Measurements from ENCODE around the gene ARSK.
"Not testable (repeated sequence)": the region's sequence is repeated elsewhere in the genome, so short reads cannot be mapped to it uniquely, and the experiment has no call there.

Gene ARSK

GRCh38 chr5:95620870-95621838 lies 66.3 kb downstream of the ARSK start:
- DNase-seq (ENCODE audit: low read depth in 2 of 2): peak in 1 of 2 donors; percentile 36

DNA sequence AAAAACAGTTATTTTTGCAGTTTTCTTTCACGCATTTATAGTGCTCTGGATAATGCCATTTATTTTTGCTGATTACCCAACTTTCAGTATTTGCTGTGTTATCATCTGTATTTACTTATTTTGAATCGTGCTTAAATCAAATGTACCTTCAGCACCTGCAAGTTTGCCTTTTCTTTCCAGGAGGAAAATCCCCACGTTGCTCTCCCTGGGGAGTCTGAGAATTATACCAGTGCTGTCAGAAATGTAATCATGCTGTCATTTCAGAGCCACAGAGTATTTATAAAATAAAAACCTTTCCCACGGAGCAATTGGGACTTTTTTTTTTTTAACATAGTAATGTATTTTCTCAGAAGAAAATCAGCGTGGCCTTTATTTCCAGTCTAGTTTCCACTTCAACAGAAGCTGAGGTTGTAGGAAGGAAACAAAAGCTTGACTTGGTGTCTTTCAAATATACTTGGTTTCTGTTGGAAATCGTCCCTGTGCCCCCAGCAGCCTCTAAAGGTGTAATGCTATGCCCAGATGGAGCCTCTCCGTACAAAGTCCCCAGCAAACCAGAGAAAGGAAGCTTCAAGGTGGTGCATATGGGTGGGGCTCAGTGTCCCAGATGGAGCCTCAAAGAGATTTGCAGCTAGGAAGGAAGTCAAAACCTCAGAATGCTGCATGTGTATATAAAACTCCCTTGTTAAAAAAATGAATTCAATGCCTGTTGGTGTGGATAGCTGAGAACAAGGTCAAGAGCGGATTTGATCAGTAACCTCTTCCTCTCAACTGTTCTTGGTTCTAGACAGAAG lies 67.1 kb downstream of the ARSK start:
- DNase-seq (ENCODE audit: low read depth in 2 of 2): no peak

- DNase-seq (ENCODE audit: low read depth in 2 of 2): no peak
Observed at GRCh38 chr5:95623706-95624105, 68.8 kb downstream of the ARSK start.

DNA sequence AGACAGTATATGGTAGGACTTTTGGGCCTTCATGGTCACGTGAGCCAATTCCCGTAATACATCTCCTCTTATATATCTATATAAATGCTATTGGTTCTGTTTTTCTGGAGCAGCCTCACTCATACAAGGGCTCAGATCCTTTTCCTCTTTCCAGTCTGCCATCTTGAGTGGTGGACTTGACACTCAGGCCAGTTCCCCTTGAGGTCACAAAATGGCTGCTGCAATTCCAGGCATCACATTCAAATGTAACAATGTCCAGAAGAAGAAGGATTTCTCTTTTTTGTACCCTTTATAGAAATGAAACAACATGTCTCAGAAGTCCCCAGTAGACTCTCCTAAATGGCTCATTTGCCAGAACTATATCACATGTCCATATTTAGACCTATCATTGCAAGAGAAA lies 69.5 kb downstream of the ARSK start:
- no peak for DNase-seq (ENCODE audit: low read depth in 2 of 2)

GRCh38 chr5:95626701-95627100 lies 71.8 kb downstream of the ARSK start:
- DNase-seq (ENCODE audit: low read depth in 2 of 2): no peak

DNA sequence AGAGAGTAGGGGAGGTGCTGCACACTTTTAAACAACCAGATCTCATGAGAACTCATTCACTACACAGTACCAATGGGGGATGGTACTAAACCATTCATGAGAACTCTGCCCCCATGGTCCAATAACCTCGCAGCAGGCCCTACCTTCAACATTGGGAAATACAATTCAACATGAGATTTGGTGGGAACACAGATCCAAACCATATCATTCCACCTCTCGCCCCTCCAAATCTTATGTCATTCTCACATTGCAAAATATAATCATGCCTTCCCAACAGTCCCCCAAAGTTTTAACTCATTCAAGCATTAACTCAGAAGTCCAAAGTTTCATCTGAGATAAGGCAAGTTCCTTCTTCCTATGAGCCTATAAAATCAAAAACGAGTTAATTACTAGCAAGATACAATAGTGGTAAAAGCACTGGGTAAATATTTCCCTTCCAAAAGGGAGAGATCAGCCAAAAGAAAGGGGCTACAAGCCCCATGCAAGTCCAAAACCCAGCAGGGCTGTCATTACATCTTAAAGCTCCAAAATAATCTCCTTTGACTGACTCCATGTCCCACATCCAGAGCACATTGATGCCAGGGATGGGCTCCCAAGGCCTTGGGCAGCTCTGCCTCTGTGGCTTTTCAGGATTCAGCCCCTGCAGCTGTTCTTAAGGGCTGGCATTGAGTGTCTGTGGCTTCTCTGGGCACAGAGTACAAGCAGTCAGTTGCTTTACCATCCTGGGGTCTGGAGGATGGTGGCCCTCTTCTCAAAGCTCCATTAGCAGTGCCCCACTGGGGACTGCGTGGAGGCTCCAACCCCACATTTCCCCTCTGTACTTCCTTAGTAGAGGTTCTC lies 73.3 kb downstream of the ARSK start:
- DNase-seq (ENCODE audit: low read depth in 2 of 2): no peak

DNA sequence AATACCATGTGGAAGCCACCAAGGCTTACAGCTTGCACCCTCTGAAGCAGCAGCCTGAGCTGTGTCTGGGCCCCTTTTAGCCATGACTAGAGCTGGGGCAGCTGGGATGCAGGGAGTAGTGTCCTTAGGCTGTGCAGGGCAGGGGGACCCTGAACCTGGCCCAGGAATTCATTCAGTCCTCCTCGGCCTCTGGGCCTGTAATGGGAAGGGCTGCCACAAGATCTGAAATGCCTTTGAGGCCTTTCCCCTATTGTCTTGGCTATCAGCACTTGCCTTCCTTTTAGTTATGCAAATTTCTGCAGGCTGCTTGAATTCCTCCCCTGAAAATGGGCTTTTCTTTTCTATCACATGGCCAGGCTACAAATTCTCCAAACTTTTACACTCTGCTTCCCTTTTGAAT lies 74.0 kb downstream of the ARSK start:
- DNase-seq (ENCODE audit: low read depth in 2 of 2): no peak

DNA sequence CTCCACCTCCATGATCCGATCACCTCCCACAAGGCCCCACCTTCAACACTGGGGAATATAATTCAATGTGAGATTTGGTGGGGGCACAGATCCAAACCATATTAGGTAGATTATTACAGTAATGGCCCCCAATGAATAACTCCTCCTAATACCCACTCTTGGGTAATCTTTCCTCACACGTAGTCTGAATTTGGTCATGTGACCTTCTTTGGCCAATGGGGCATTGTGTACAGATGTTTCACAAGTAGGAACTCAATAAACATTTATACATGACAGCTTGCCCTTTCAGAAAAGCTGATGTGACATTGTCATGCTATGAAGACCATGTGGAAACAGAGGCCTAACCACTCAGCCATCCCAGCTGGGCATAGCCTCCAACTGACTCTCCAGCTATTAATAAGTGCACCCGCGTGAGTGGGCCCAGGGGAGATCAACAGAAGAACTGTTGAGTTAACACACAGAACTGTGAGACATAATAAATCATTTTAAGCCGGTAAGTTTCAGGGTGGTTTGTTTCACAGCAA lies 75.6 kb downstream of the ARSK start:
- no peak for DNase-seq (ENCODE audit: low read depth in 2 of 2)

- no peak for DNase-seq (ENCODE audit: low read depth in 2 of 2)
Observed at GRCh38 chr5:95631255-95631958, 76.5 kb downstream of the ARSK start.

- peak; percentile 47 to 70 for DNase-seq (ENCODE audit: low read depth in 2 of 2)
Observed at GRCh38 chr5:95631991-95632675, 77.2 kb downstream of the ARSK start.

DNA sequence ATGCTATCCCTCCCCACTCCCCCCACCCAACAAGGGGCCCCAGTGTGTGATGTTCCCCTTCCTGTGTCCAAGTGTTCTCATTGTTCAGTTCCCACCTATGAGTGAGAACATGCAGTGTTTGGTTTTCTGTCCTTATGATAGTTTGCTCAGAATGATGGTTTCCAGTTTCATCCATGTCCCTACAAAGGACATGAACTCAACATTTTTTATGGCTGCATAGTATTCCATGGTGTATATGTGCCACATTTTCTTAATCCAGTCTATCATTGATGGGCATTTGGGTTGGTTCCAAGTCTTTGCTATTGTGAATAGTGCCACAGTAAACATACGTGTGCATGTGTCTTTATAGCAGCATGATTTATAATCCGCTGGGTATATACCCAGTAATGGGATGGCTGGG lies 78.0 kb downstream of the ARSK start:
- DNase-seq (ENCODE audit: low read depth in 2 of 2): not testable (repeated sequence)

DNA sequence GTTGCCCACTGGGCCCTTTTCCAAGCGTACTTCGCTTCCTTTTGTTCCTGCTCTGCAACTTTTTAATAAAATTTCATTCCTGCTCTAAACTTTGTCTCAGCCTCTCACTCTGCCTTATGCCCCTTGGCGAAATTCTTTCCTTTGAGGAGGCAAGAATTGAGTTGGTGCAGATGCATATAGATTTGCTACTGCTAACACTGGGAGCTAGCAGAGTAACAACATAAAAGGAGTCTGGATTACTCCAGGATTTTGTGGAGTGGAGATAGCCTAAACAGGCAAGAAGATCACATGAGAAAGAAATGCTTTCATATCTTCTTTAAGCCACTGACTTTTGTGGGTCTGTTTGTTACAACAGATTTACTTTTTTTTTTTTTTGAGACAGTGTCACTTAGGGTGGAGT lies 78.8 kb downstream of the ARSK start:
- no peak for DNase-seq (ENCODE audit: low read depth in 2 of 2)

- DNase-seq (ENCODE audit: low read depth in 2 of 2): no peak
Observed at GRCh38 chr5:95634081-95634480, 79.2 kb downstream of the ARSK start.

DNA sequence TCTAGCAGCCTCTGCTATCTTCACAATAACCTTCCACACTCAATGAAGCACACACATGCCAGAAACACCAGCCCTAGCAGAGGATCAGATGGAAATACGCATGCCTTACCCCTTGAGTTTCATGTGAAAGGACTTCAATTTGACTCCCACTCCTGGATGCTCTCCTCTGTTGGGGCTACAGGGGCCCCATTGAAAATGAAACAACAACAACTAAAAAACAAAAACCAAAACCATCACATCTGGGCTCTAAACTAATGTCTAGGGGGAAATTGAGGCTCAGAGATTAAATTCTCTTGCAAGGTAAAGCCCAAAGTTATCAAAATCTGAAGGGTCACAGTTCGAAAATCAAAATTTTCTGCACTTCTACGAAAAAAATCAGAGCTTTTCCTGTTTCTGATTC lies 83.7 kb downstream of the ARSK start:
- DNase-seq (ENCODE audit: low read depth in 2 of 2): no peak

DNA sequence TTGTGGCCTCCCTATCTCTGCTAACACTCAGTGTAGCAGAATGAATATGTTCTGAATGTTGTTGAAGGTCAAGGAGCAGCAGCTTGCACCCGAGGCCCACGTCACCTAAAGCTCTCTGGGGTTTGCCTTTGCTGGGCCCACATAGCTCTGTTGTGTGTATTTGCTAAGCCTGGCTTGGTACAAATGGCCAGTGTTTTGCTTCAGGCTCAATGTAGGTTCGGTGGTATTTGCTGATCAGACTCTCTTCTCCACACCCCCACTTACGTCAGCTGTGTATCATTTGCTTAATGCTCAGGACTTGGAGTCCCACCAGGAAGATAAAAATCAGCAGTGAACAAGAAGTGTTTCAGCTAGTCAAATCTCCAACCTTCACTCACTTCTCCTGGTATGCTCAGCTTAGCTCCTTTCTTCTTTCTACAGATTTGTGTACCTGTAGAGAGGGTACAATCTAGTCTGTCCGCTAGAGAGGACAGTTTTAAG lies 86.9 kb downstream of the ARSK start:
- no peak for DNase-seq (ENCODE audit: low read depth in 2 of 2)

DNA sequence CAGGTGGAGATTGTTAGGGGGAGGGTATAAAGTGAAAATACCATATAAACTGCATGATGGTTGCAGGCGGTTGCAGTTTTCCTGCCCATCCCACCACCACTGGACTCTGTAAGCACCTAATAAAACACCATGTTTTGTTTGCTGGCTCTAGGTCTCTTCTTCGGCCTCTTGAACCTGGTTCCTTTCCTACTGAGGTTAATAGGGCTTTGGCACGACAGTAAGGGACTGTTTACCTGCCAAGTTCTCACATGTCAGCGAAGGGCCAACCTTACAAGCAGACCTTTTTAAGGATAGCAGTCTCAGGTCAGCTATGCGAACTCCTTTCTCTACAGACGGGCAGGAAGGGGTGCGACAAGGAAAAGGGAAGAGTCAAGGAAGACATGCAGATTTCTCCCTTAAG lies 88.3 kb downstream of the ARSK start:
- no peak for DNase-seq (ENCODE audit: low read depth in 2 of 2)

DNA sequence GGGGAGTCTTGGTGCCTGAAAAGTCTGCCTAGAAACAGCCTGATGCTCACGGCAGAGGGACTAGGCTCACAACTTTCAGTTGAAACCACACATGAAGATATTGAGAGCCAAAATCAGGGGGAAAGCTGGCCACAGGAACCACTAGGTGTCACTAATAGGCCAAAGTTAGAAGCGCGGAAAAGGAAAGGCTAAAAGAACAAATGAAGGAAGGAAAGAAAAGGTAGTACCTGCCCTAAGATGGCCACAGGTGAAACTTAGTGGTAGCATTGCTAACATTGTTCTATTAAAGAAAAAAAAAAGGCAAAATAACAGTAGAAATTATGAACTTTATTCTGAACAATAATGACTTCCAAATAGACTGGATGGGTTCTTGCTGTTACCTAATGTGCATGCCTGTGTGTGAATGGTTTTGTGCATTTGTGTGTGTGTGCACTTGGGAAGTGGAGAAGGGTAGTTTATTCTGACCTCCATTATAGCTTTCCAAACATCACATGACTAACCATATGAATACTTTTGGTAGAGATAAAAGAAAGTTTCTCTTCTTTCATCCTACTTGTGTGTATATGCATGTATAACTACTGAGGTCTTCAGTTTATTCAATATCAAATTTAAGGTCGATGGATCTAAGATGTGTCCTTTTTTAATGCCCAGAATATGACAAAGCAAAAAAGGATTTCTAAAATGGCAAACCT lies 89.6 kb downstream of the ARSK start:
- peak; percentile 33 for DNase-seq (ENCODE audit: low read depth in 2 of 2)

GRCh38 chr5:95646226-95646568 lies 91.3 kb downstream of the ARSK start:
- not testable (repeated sequence) for DNase-seq (ENCODE audit: low read depth in 2 of 2)

- DNase-seq (ENCODE audit: low read depth in 2 of 2): peak; percentile 88 to 95
Observed at GRCh38 chr5:95646569-95647431, 91.9 kb downstream of the ARSK start, which contains the start of gene RFESD. Gene RFESD (plus strand): TSS chr5:95646777. CDS start chr5:95652272, 5,495 bp downstream.

Data from stimulated activated CD8-positive, alpha-beta memory T cell treated with anti-CD3 and anti-CD28 coated beads, Interleukin-7, amount 100 ng/mL, for 4 hours (primary cell).